ENCODE measurements around the gene KAT6B.

Gene KAT6B

GRCh38 chr10:75079436-75080083, 253.2 kb downstream of the KAT6B start:
- no peak for DNase-seq

- DNase-seq: no peak
These were observed 254.2 kb downstream of the KAT6B start for GRCh38 chr10:75080554-75080953.

- DNase-seq: no peak
These were observed 255.0 kb downstream of the KAT6B start for GRCh38 chr10:75081379-75081778.

All from stimulated activated CD4-positive, alpha-beta T cell treated with anti-CD3 and anti-CD28 coated beads, Interleukin-4, amount 100 ng/mL, for 24 hours (primary cell).